ACC112 (cell line): Measurements from ENCODE around the gene ANKRD40CL.

ENCODE experiments used
- H2AFZ ChIP-seq: fragments of 200-600 bp; sonication (generic); one replicate; pipeline ENCODE4 v1.6.0; 2017; ENCODE audit warnings: antibody characterized with exemption, low read length; ENCODE audit not compliant: unreplicated experiment
- H3K27ac ChIP-seq: fragments of 200-600 bp; sonication (generic); 2 replicates; pipeline ENCODE4 v1.5.1; 2014; ENCODE audit warnings: low read depth, mild to moderate bottlenecking, antibody characterized with exemption, low read length, moderate library complexity
- H3K27me3 ChIP-seq: fragments of 200-600 bp; sonication (generic); 2 replicates; pipeline ENCODE4 v1.6.1; 2014; ENCODE audit warnings: mild to moderate bottlenecking, antibody characterized with exemption, low read length, moderate library complexity, mixed read lengths; ENCODE audit not compliant: insufficient read depth
- H3K36me3 ChIP-seq: fragments of 200-600 bp; sonication (generic); 2 replicates; pipeline ENCODE4 v1.6.1; 2016; ENCODE audit warnings: mild to moderate bottlenecking, antibody characterized with exemption, low read length, moderate library complexity, mixed read lengths; ENCODE audit not compliant: insufficient read depth
- H3K4me1 ChIP-seq: fragments of 200-600 bp; sonication (generic); one replicate; pipeline ENCODE4 v1.6.1; 2016; ENCODE audit warnings: low read length, mixed read lengths; ENCODE audit not compliant: insufficient read depth, unreplicated experiment, control insufficient read depth
- H3K4me3 ChIP-seq: fragments of 200-600 bp; sonication (generic); 2 replicates; pipeline ENCODE4 v1.5.1; 2014; ENCODE audit warnings: mild to moderate bottlenecking, low read depth, low read length
- H3K79me2 ChIP-seq: fragments of 200-600 bp; sonication (generic); one replicate; pipeline ENCODE4 v1.6.0; 2016; ENCODE audit warnings: low read length; ENCODE audit not compliant: control insufficient read depth, unreplicated experiment, insufficient read depth

Gene ANKRD40CL

DNA sequence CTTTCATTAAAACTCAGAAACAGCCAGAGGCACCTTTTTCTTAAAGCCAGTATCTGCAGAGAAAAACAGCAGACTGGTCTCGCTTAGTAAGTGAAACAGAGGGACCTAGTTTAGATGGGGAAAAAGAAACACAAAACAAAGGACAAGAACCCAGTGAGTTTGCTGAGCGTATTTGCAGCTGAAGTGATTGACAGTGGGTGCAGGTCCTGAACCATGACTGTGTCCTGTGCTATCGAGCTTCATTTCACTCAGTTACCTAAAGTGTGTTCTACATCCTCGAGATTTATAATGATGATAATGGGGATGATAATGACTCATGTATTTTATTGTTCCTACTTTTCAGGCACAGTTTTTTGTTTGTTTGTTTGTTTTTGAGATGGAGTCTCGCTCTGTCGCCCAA is 36.4 kb upstream of the ANKRD40CL start:
- H3K36me3 ChIP-seq, result no peaks in the 10 kb centered on the region
- no peaks in the 10 kb centered on the region for H3K79me2 ChIP-seq
- H3K27ac ChIP-seq, result no peak overlapping the region
- H3K4me1 ChIP-seq, result peaks cover 4% of the 10 kb centered on the region
- H3K27me3 ChIP-seq, result no peaks in the 10 kb centered on the region
- no peak overlapping the region for H2AFZ ChIP-seq
- H3K4me3 ChIP-seq, result no peak overlapping the region

DNA sequence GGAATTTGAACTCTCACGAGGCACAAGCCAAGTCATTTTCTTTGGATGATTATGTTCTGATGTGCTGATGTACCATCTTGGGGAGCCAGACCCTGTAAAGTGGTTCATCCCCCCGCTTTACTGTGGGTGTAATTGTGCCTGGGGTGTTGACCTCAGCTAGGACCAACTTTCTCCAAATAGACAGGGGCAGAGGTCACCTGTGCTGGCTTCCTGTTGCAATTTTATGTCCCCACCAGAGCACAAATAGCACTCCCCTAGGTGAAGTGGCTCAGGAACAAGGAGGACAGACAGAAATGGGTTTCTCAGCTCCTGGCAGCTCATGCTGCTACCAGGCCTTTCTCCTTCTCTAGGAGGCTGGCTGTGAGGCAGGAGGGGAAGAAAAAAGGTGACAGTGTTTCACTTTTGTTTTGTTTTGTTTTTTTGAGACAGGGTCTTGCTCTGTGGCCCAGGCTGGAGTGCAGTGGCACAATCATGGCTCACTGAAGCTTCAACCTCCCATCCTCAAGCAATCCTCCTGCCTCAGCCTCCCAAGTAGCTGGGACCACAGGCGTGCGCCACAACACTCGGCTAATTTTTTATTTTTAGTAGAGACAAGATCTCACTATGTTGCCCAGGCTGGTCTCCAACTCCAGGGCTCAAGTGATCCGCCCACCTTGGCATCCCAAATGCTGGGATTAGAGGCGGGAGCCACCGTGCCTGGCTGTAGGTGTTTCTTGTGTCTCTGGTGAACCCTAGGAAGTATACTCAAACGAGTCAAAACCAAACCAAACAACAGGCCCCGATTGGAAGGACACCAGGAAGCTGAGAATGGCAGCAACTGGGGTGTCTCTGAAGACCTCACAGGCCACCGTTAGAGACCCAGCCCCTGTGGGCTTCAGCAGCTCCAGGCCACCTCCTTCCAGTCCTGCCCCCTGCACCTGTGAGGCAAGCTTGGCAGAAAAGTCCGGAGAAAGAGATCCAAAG is 35.6 kb upstream of the ANKRD40CL start:
- Histone ChIP-seq H3K27me3 (no peaks in the 10 kb centered on the region), H3K4me1 (peaks cover 4% of the 10 kb centered on the region), H2AFZ (no peak overlapping the region), H3K36me3 (no peaks in the 10 kb centered on the region), H3K4me3 (no peak overlapping the region), H3K27ac (no peak overlapping the region), H3K79me2 (no peaks in the 10 kb centered on the region)

DNA sequence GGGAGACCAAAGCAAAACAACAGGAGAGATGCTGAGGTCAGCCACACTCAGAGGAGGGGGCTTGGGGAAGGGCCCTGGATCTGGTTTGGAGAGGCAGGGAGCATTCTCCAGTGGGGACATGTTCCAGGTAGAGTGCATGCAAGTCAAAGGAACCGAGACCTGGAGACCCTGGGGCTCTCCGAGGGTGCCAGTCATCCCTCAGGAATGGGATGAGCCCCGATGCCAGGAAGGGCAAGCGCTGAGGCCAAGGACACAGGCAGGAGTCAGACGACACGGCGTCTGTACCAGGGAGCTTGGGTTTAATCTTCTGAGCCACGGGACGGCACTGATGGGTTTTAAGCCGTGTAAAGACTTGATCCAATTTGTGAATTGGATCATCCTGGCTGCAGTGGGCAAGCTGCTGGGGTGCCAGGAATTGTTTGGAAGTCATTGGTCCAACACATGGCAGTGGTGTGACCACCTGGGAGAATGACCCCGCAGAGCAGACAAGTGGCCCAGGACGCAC is 32.9 kb upstream of the ANKRD40CL start:
- no peaks in the 10 kb centered on the region for H3K36me3 ChIP-seq
- H3K4me1 ChIP-seq, result no peaks in the 10 kb centered on the region
- no peak overlapping the region for H3K27ac ChIP-seq
- no peak overlapping the region for H2AFZ ChIP-seq
- no peaks in the 10 kb centered on the region for H3K27me3 ChIP-seq
- no peaks in the 10 kb centered on the region for H3K79me2 ChIP-seq
- H3K4me3 ChIP-seq, result no peak overlapping the region

DNA sequence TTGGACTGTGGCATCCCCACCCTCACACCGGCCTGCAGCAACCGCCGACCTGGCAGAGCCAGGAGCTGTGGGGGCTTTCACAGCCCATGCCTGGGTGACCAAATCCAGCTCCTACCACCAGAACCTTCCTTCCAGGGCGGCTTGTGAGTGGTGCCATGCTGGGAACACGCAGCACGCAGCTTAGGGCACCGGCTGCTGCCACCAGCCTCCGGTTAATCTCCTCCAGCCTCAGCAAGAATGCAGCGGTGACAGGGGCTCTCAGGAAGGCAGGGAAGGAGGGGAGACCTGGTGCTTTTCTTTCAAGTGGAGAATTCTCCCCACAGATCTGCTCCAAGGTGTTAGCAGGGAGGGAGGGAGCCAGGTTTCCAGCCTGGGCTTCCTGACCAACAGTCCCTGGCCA is 32.3 kb upstream of the ANKRD40CL start:
- no peak overlapping the region for H2AFZ ChIP-seq
- H3K36me3 ChIP-seq, result no peaks in the 10 kb centered on the region
- H3K27me3 ChIP-seq, result no peaks in the 10 kb centered on the region
- no peak overlapping the region for H3K27ac ChIP-seq
- no peak overlapping the region for H3K4me3 ChIP-seq
- no peaks in the 10 kb centered on the region for H3K79me2 ChIP-seq
- no peaks in the 10 kb centered on the region for H3K4me1 ChIP-seq

DNA sequence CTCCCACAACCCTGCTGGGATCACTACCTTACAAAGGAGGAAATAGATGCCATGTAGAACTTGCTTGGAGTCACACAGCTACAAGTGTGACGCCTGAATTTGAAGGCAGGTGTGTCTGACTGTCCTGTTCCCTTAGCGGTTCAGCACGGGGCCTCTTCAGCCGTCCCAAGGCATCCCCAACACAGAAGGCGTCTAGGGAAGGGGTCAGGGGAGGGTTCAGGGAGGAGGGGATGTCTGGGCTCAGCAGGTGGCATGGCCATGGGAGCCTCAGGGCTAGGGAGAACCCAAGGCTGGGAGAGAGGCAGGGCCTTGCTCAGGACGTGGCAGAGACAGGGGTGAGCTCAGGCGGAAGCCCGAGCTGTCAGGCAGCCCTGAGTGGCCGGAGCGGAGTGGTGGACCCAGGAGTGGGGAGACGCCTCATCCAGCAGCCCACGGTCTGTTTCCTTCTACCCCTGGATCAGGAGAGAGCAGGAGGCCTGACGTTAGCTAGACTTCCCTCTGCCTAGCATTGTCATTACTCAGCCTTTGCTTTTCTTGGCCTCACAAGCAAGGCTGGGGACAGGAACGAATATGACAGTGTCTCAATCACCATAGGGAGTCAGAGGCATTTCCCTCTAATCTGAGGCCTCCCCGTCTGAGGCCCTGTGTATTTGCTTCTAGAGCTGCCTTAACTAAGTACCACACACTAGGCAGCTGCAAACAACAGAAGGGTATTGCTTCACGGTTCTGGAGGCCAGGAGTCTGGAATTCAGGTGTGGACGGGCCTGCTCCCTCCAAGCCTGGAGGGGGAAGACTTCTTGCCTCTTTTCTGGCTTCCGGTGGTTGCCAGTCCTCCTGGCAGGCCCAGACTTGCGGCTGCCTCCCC is 31.3 kb upstream of the ANKRD40CL start:
- H3K79me2 ChIP-seq, result no peaks in the 10 kb centered on the region
- no peaks in the 10 kb centered on the region for H3K4me1 ChIP-seq
- H3K27ac ChIP-seq, result no peak overlapping the region
- H3K27me3 ChIP-seq, result no peaks in the 10 kb centered on the region
- no peak overlapping the region for H3K4me3 ChIP-seq
- H2AFZ ChIP-seq, result no peak overlapping the region
- H3K36me3 ChIP-seq, result no peaks in the 10 kb centered on the region

DNA sequence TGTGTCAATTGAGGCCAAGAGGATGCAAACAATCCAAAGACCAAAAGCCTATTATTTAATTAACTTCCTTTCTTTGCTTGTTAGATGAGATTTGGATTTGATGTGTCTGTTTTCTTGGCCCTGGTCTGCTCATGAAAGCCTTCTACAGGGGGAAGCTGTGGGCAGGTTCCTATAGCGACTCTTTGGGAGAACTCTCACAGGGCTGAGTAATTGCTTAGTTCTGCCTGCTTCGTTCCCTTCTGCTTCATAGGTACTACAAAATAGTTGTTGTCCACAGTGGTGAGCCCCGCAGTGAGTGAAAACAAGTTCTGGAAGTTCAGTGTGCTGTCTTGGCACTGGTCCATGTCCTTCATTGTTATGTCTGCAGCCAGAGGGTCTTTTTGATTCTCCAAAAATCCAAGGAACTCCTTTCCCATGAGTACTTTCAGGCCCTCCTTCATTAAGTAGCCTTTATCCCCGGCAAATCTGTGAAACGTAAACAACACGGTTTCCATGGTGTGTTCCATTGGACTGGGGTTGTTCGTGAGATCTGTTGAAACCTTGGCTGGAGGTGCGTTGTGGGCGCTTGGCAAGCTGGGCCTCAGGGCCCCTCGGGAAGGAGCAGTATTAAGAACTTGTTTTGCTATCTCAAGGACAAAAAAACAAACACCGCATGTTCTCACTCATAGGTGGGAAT is 30.0 kb upstream of the ANKRD40CL start:
- Histone ChIP-seq H3K79me2 (no peaks in the 10 kb centered on the region), H3K36me3 (no peaks in the 10 kb centered on the region), H2AFZ (no peak overlapping the region), H3K27ac (no peak overlapping the region), H3K4me3 (no peak overlapping the region), H3K4me1 (no peaks in the 10 kb centered on the region), H3K27me3 (no peaks in the 10 kb centered on the region)

DNA sequence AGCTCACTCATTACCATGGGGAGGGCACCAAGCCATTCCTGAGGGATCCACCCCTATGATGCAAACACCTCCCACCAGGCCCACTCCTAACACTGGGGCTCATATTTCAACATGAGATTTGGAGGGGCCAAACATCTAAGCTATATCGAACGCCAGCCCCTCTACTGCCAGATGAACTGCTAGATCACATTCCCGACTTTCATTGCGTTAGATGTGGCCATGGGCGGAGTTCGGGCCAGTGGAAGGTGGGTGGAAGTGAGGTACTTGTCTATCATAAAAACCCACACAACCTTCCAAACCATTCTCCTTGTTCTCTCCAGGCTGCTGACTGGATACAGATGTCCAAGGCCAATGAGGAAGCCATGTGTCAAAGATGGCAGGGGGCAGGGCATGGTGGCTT is 27.0 kb upstream of the ANKRD40CL start:
- Histone ChIP-seq H3K27me3 (no peaks in the 10 kb centered on the region), H2AFZ (no peak overlapping the region), H3K79me2 (no peaks in the 10 kb centered on the region), H3K27ac (no peak overlapping the region), H3K4me3 (no peak overlapping the region), H3K4me1 (no peaks in the 10 kb centered on the region), H3K36me3 (no peaks in the 10 kb centered on the region)

DNA sequence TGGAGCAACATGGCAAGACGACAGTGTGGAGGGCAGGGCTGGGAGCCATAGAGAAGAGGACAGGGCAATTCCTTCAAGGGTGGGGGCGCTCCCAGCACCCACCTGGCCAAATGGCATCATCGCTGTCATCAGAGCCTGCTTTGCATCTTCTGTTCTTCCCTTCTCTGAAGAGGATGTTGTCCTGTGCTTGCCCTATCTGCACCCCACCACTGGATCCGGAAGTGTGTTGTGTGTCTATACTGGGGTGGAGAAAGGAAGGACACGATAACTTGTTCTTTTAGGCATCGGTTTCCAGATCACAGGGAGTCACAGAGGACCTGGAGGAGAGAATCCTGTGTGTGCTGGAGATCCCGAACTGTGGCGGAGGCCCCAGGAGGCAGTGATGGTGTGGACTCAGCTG is 25.7 kb upstream of the ANKRD40CL start:
- H3K36me3 ChIP-seq, result no peaks in the 10 kb centered on the region
- H3K79me2 ChIP-seq, result no peaks in the 10 kb centered on the region
- no peak overlapping the region for H3K27ac ChIP-seq
- no peaks in the 10 kb centered on the region for H3K4me1 ChIP-seq
- H3K4me3 ChIP-seq, result no peak overlapping the region
- no peaks in the 10 kb centered on the region for H3K27me3 ChIP-seq
- H2AFZ ChIP-seq, result no peak overlapping the region

DNA sequence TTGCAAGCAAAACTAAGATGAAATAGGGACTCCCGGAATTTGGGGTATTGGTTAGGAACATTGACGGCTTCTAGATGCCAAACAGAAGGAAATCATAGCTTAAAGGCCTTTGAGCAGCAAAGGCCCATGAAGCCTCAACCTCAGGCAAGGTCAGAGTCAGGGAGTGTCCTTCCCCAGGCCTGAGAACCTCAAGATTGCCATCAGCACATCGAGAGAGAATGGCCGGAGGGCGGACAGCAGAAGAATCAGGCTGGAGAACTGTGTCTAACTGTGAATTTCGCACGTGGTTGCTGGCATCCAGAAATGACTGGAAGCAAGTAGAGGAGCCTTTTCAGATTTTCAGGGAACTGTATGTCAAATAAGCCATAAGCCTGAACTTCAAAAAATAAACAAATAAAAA is 24.8 kb upstream of the ANKRD40CL start:
- no peak overlapping the region for H3K4me3 ChIP-seq
- no peaks in the 10 kb centered on the region for H3K27me3 ChIP-seq
- H3K4me1 ChIP-seq, result no peaks in the 10 kb centered on the region
- no peak overlapping the region for H3K27ac ChIP-seq
- H2AFZ ChIP-seq, result no peak overlapping the region
- H3K79me2 ChIP-seq, result no peaks in the 10 kb centered on the region
- no peaks in the 10 kb centered on the region for H3K36me3 ChIP-seq

DNA sequence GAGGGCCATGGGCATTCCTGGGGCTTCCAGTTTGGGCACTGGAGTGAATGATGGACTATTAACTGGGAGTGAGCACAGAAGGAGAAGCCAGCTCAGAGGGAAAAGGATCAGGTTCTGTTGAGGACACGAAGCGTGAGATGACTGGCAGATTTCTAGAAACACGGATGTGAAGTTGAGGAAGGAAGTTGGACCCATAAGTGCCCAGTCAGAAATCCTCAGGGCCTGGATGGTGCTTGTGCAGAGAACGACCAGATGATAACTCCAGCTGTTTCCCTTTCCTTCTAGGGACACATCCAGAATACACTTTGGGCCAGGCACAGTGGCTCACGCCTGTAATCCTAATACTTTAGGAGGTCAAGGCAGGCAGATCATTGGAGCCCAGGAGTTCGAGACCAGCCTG is 23.3 kb upstream of the ANKRD40CL start:
- Histone ChIP-seq H3K4me1 (no peaks in the 10 kb centered on the region), H3K79me2 (no peaks in the 10 kb centered on the region), H3K36me3 (no peaks in the 10 kb centered on the region), H2AFZ (no peak overlapping the region), H3K4me3 (no peak overlapping the region), H3K27ac (no peak overlapping the region), H3K27me3 (no peaks in the 10 kb centered on the region)
